Tibial nerve (tissue), 4 donors: ENCODE results near the gene PRDM11. TPM values are rescaled to one million over a fixed set of nuclear protein-coding genes. Genes with fewer than 3 reads are reported as not detected.

Experiments used
- DNase-seq, 2 donors: peaks; one replicate each; pipeline ENCODE4 v3.0.0-alpha.2; 2019; ENCODE audit warnings: low spot score in 2 of 2
- H3K27ac ChIP-seq, 4 donors: fragments of 200-600 bp; sonication (generic) in 3 of 4; one replicate each; pipeline ENCODE4 v1.5.1; 2017 to 2019; ENCODE audit warnings: mild to moderate bottlenecking in 1 of 4
- H3K27me3 ChIP-seq, 2 donors: fragments of 200-600 bp; sonication (generic) in 1 of 2; one replicate each; pipeline versions ENCODE4 v1.5.1 to v1.6.0; 2017 to 2019
- H3K36me3 ChIP-seq, 3 donors: fragments of 200-600 bp; sonication (generic); one replicate each; pipeline ENCODE4 v1.5.1; 2018 to 2019
- H3K4me1 ChIP-seq, 4 donors: fragments of 200-600 bp; sonication (generic) in 3 of 4; one replicate each; pipeline ENCODE4 v1.5.1; 2017 to 2019
- H3K4me3 ChIP-seq, 4 donors: fragments of 200-600 bp; sonication (generic) in 3 of 4; one replicate each; pipeline ENCODE4 v1.5.1; 2017 to 2019; ENCODE audit warnings: mild to moderate bottlenecking in 1 of 4, moderate library complexity in 1 of 4
- H3K9me3 ChIP-seq, 4 donors: fragments of 200-600 bp; sonication (generic) in 3 of 4; one replicate each; pipeline ENCODE4 v1.5.1; 2017 to 2019
- EP300 ChIP-seq, 2 donors: sonication (generic); formaldehyde crosslinking; IDR thresholded peaks; one replicate each; pipeline ENCODE4 v1.6.1; 2017; ENCODE audit warnings: antibody characterized with exemption in 2 of 2, mild to moderate bottlenecking in 1 of 2
- POLR2A ChIP-seq, 2 donors: fragments of 450-650 bp; IDR thresholded peaks; one replicate each; pipeline ENCODE4 v1.6.1; 2017; ENCODE audit warnings: antibody characterized with exemption in 2 of 2, mild to moderate bottlenecking in 2 of 2, moderate library complexity in 2 of 2
- WGBS, 2 donors: methylation state at CpG; one replicate each; pipeline ENCODE4 v1.1.5; 2018; 5-methylcytosine and 5-hydroxymethylcytosine counted together
- total RNA-seq, 4 donors: library from RNA; depleted of rRNA; stranded (reverse); fragments of >200 nt; gene quantifications; one replicate each; pipeline ENCODE4 v1.1.0, GENCODE V29; 2016
- TF ChIP-seq, protein P1 (sequence below), 5 experiments: fragments of 200-600 bp in 3 of 5; fragments of 450-650 bp in 2 of 5; sonication (generic) in 3 of 5; IDR thresholded peaks; one replicate each; pipeline ENCODE4 v1.5.1; 2016 to 2019; ENCODE audit warnings: antibody characterized with exemption in 5 of 5, mild to moderate bottlenecking in 3 of 5, moderate library complexity in 2 of 5

The PRDM11 gene
- total RNA-seq, 4 donors from 2014 or later, result 17.5 to 26.1 (median 25.8) TPM

DNA sequence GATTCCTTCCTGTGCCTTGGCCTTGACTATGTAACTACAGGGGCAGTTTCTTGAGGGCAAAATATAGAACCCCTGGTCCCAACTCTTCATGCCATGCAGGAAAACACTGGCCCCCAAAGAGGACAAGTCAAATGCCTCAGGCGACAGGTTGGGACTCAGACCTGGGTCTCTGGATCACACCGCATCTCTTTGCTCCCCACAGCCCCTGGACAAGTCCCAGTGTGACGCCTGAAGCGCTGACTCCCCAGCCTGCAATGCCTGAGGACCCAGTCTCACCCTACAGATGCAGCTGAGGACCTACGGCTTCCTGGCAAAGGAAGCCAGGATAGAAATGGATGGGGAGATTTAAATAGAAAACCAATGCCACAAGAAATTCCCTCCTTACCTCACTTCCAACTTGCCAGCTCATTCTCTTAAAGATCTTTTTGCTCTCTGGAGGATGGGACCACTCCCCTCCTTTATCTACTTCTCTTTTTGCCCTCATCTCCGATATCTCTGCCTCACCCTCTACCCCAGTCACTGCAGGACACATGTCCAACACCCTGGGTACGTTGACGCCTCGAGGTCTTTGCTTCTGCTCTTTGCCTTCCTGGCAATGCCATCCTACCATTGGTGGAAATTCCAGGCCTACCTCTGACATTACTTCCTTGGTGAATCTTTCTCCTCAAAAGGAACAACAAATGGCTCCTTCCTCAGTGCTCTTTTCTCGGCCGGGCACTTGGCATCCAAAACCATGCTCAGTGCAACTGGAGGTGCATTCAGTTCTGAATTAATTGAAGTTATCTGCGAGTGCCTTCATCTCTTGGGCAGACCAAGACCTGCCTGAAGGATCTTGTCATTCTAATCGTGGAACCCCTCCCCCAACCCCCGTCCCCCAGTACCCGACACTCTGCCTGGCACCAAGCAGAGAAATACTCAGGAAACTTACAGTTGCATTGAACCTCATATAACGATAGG is 2.0 kb upstream of the PRDM11 start:
- TF ChIP-seq POLR2A (IDR thresholded peaks at IDR 0.05) (no peak), EP300 (IDR thresholded peaks at IDR 0.05) (no peak)
- TF ChIP-seq, protein P1, sequence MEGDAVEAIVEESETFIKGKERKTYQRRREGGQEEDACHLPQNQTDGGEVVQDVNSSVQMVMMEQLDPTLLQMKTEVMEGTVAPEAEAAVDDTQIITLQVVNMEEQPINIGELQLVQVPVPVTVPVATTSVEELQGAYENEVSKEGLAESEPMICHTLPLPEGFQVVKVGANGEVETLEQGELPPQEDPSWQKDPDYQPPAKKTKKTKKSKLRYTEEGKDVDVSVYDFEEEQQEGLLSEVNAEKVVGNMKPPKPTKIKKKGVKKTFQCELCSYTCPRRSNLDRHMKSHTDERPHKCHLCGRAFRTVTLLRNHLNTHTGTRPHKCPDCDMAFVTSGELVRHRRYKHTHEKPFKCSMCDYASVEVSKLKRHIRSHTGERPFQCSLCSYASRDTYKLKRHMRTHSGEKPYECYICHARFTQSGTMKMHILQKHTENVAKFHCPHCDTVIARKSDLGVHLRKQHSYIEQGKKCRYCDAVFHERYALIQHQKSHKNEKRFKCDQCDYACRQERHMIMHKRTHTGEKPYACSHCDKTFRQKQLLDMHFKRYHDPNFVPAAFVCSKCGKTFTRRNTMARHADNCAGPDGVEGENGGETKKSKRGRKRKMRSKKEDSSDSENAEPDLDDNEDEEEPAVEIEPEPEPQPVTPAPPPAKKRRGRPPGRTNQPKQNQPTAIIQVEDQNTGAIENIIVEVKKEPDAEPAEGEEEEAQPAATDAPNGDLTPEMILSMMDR (IDR thresholded peaks at IDR 0.05), result no peak
- Histone ChIP-seq H3K36me3 (no peaks in the 10 kb centered on the region), H3K27me3 (no peaks in the 10 kb centered on the region), H3K9me3 (no peaks in the 10 kb centered on the region), H3K4me1 (peaks cover 0 to 26% (median 19%) of the 10 kb centered on the region in 4 donors), H3K27ac (no peak overlapping the region), H3K4me3 (no peak overlapping the region)
- WGBS, 2 donors, result 65 to 76% methylated on average over 16 of the region's 16 CpGs
- no peak for DNase-seq

DNA sequence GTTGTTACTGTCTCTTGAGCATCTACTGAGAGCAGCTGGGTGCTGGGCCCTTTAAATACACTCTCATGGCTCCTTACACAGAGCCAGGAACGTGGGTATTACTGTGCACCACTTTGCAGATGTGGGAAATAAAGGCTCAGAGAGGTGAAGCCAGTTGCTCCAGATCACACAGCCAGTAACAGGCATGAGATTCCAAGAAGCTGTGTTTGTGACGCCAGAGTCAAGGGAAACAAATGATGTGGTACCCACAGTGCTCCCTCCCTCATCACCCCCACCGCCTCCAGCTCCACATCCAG is 1.4 kb upstream of the PRDM11 start:
- Histone ChIP-seq H3K27me3 (no peaks in the 10 kb centered on the region), H3K4me3 (no peak overlapping the region), H3K4me1 (peaks cover 0 to 26% (median 19%) of the 10 kb centered on the region in 4 donors), H3K27ac (no peak overlapping the region), H3K9me3 (no peaks in the 10 kb centered on the region), H3K36me3 (no peaks in the 10 kb centered on the region)
- no peak for DNase-seq
- 27 to 34% methylated on average over 3 of the region's 3 CpGs for WGBS, 2 donors
- no peak for TF ChIP-seq EP300 (IDR thresholded peaks at IDR 0.05)
- TF ChIP-seq POLR2A (IDR thresholded peaks at IDR 0.05), result no peak
- TF ChIP-seq, protein P1 (IDR thresholded peaks at IDR 0.05), result no peak

DNA sequence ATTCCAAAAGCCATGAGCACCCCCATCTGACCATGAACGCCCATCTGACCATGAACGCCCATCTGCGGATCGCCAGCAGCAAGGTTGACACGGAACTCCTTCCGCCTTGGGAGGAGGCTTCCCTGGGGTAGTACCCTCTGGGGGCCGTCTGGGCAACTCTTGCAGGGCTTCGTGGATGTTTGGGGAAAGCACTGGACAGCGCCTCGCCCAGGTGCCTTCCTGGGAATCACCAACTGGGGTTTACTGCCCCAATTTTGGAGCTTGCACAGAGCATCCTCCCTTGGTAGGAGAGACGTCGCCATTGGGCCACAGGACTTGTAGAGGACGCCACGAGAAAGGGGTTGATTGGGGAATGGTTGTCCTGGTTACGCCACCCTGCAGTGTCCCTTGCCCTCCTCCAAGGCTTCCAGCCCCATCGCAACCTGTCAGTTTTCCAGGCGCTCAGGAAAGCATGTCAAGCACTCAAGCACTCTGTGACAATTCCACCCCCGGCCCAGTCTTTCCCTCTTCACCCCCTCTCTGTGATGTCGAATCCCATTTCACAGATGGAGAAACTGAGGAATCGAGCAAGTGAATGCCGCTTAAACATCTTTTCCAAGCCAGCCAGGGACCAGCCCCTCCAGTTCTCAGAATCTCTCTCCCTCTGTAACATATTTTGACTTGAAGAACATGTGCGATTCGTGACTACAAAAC is 914 bp upstream of the PRDM11 start:
- peaks cover 0 to 26% (median 19%) of the 10 kb centered on the region in 4 donors for H3K4me1 ChIP-seq
- WGBS, 2 donors, result 4 to 23% methylated on average over 15 to 23 of the region's 23 CpGs
- TF ChIP-seq EP300 (IDR thresholded peaks at IDR 0.05) (no peak), POLR2A (IDR thresholded peaks at IDR 0.05) (no peak)
- TF ChIP-seq, protein P1 (IDR thresholded peaks at IDR 0.05), result no peak
- no peaks in the 10 kb centered on the region for H3K27me3 ChIP-seq
- H3K36me3 ChIP-seq, result no peaks in the 10 kb centered on the region
- DNase-seq, result peak in 1 of 2 donors; percentile 42
- peak overlapping the region in 3 of 4 donors; percentile 97 to 99 (median 99) for H3K27ac ChIP-seq
- no peaks in the 10 kb centered on the region for H3K9me3 ChIP-seq
- H3K4me3 ChIP-seq, result peak overlapping the region; percentile 79 to 84 (median 82)

DNA sequence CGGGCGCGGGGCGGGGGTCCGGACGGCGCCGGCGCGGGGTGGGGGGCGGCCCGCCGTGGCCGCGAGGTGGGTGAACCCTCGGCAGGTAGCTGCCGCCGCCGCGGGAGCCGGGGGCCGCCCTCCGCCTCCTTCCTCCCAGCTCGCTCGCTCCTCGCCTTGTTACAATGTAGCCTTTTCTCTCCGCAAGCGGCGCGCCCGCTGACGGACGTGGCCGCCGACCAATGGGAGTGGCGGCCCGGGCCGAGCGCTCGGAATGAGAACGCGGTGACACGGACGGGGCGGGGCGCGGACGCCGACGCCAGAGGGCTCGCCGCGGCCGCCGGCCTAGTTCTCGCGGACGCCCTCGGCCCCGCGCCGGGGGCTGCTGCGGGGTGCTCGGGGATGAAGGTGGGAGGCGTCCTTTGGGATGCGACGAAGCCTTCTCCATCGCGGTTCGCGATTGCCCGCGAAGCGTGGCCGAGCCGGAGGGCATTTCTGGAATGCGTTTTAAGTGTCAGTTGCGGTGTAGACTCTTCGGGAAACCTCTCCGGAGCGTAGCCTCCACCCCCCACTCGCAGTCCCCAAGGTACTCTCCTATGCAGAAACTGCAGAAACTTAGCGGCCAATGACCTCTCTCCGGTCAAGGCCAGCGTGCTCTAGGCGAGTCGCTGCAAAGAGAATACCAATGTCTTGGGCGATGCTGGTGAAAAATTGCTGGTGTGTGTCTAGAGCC is 734 bp downstream of the PRDM11 start:
- DNase-seq, result peak; percentile 86 to 92
- Histone ChIP-seq H3K4me3 (peak overlapping the region; percentile 66 to 84 (median 82)), H3K9me3 (no peaks in the 10 kb centered on the region), H3K27me3 (no peaks in the 10 kb centered on the region), H3K4me1 (peaks cover 0 to 29% (median 19%) of the 10 kb centered on the region in 4 donors), H3K27ac (peak overlapping the region; percentile 92 to 99 (median 98)), H3K36me3 (no peaks in the 10 kb centered on the region)
- 1 to 2% methylated on average over 19 to 51 of the region's 88 CpGs for WGBS, 2 donors
- TF ChIP-seq, protein P1 (IDR thresholded peaks at IDR 0.05), result peak in 3 of 5 experiments; percentile 11 to 45 (median 32)
- TF ChIP-seq POLR2A (IDR thresholded peaks at IDR 0.05) (peak; percentile 50 to 83), EP300 (IDR thresholded peaks at IDR 0.05) (peak in 1 of 2 donors; percentile 83)
